ENCODE results near the gene OR10D3. TPM values are rescaled to one million over a fixed set of nuclear protein-coding genes. Genes with fewer than 3 reads are reported as not detected.
"Not testable (repeated sequence)": the region's sequence is repeated elsewhere in the genome, so short reads cannot be mapped to it uniquely, and the experiment has no call there.

The OR10D3 gene
- total and polyA plus RNA-seq, 12 donors = not detected

GRCh38 chr11:124219126-124219525, 36.0 kb downstream of the OR10D3 start:
- TF ChIP-seq CTCF (IDR thresholded peaks at IDR 0.05) (no peak), POLR2A (IDR thresholded peaks at IDR 0.05) (no peak)
- DNase-seq = no peak
- Histone ChIP-seq H3K4me3 (no peak overlapping the region), H3K9me3 (replicated peaks in 1 of 3) (no peaks in the 10 kb centered on the region), H3K27ac (no peak overlapping the region), H3K27me3 (no peaks in the 10 kb centered on the region), H3K4me1 (replicated peaks in 1 of 2) (no peaks in the 10 kb centered on the region), H3K36me3 (replicated peaks in 1 of 2) (no peaks in the 10 kb centered on the region)
- intact Hi-C loops (cut with DNase I) = no loop called here

GRCh38 chr11:124222407-124222806, 39.3 kb downstream of the OR10D3 start:
- intact Hi-C loops (cut with DNase I) = no loop called here
- H3K4me3 ChIP-seq = no peak overlapping the region
- H3K9me3 ChIP-seq (replicated peaks in 1 of 3) = no peaks in the 10 kb centered on the region
- TF ChIP-seq CTCF (IDR thresholded peaks at IDR 0.05) (no peak), POLR2A (IDR thresholded peaks at IDR 0.05) (no peak)
- no peaks in the 10 kb centered on the region for H3K27me3 ChIP-seq
- H3K4me1 ChIP-seq (replicated peaks in 1 of 2) = no peaks in the 10 kb centered on the region
- H3K36me3 ChIP-seq (replicated peaks in 1 of 2) = no peaks in the 10 kb centered on the region
- no peak for DNase-seq
- WGBS, 4 donors = 67 to 89% (median 82%) methylated on average over 2 of the region's 2 CpGs
- no peak overlapping the region for H3K27ac ChIP-seq

GRCh38 chr11:124224618-124225423, 41.7 kb downstream of the OR10D3 start:
- H3K4me3 ChIP-seq; H3K27me3 ChIP-seq; H3K36me3 ChIP-seq (replicated peaks in 1 of 2); H3K4me1 ChIP-seq (replicated peaks in 1 of 2); intact Hi-C loops (cut with DNase I); H3K9me3 ChIP-seq (replicated peaks in 1 of 3); H3K27ac ChIP-seq: not testable (repeated sequence)
- peak in 2 of 7 donors; percentile 39 to 60 for DNase-seq
- WGBS, 4 donors = 54 to 63% (median 61%) methylated on average over 9 of the region's 9 CpGs

GRCh38 chr11:124225471-124225870, 42.3 kb downstream of the OR10D3 start:
- no peak overlapping the region for H3K27ac ChIP-seq
- no peaks in the 10 kb centered on the region for H3K36me3 ChIP-seq (replicated peaks in 1 of 2)
- DNase-seq = no peak
- no peaks in the 10 kb centered on the region for H3K4me1 ChIP-seq (replicated peaks in 1 of 2)
- no peaks in the 10 kb centered on the region for H3K9me3 ChIP-seq (replicated peaks in 1 of 3)
- intact Hi-C loops (cut with DNase I) = no loop called here
- WGBS, 4 donors = 65 to 88% (median 73%) methylated on average over 1 of the region's 1 CpG
- TF ChIP-seq CTCF (IDR thresholded peaks at IDR 0.05) = no peak
- no peak for TF ChIP-seq POLR2A (IDR thresholded peaks at IDR 0.05)
- no peaks in the 10 kb centered on the region for H3K27me3 ChIP-seq
- H3K4me3 ChIP-seq = no peak overlapping the region

- 8 to 71% (median 32%) methylated on average over 1 of the region's 1 CpG for WGBS, 4 donors
- Histone ChIP-seq H3K27ac (no peak overlapping the region), H3K27me3 (peaks cover 8% of the 10 kb centered on the region), H3K36me3 (replicated peaks in 1 of 2) (no peaks in the 10 kb centered on the region), H3K4me3 (no peak overlapping the region), H3K4me1 (replicated peaks in 1 of 2) (no peaks in the 10 kb centered on the region), H3K9me3 (replicated peaks in 1 of 3) (no peaks in the 10 kb centered on the region)
- TF ChIP-seq POLR2A (IDR thresholded peaks at IDR 0.05) (no peak), CTCF (IDR thresholded peaks at IDR 0.05) (no peak)
- DNase-seq = no peak
- intact Hi-C loops (cut with DNase I) = no loop called here
These were observed 50.2 kb downstream of the OR10D3 start for GRCh38 chr11:124233376-124233775.

Measured in adrenal gland (tissue), 12 donors.